CD4-positive, alpha-beta T cell treated with Interferon gamma for 1 hour (primary cell): ENCODE data around the gene TBC1D22A.
"Not testable (repeated sequence)": the region's sequence is repeated elsewhere in the genome, so short reads cannot be mapped to it uniquely, and the experiment has no call there.

ENCODE experiments used
- DNase-seq: peaks from one replicate; pipeline ENCODE4 v3.0.0-alpha.2; 2020

Gene TBC1D22A

GRCh38 chr22:46774253-46774979 lies 12.0 kb downstream of the TBC1D22A start:
- DNase-seq = peak; percentile 61

GRCh38 chr22:46774980-46775849 lies 12.8 kb downstream of the TBC1D22A start:
- no peak for DNase-seq

- DNase-seq = no peak
Observed at GRCh38 chr22:46775850-46776826, 13.7 kb downstream of the TBC1D22A start.

GRCh38 chr22:46776876-46777608 lies 14.6 kb downstream of the TBC1D22A start:
- DNase-seq = no peak

GRCh38 chr22:46777609-46777970 lies 15.1 kb downstream of the TBC1D22A start:
- peak; percentile 49 for DNase-seq

- DNase-seq = no peak
Observed at GRCh38 chr22:46779023-46779422, 16.6 kb downstream of the TBC1D22A start.

GRCh38 chr22:46779651-46780050 lies 17.2 kb downstream of the TBC1D22A start:
- DNase-seq = no peak

GRCh38 chr22:46780453-46780852 lies 18.0 kb downstream of the TBC1D22A start:
- no peak for DNase-seq

GRCh38 chr22:46781291-46781690 lies 18.8 kb downstream of the TBC1D22A start:
- DNase-seq = no peak

GRCh38 chr22:46782200-46782599 lies 19.8 kb downstream of the TBC1D22A start:
- not testable (repeated sequence) for DNase-seq

GRCh38 chr22:46783721-46784120 lies 21.3 kb downstream of the TBC1D22A start:
- no peak for DNase-seq

GRCh38 chr22:46788441-46789172 lies 26.2 kb downstream of the TBC1D22A start:
- no peak for DNase-seq

- DNase-seq = no peak
Observed at GRCh38 chr22:46789992-46790391, 27.5 kb downstream of the TBC1D22A start.

- DNase-seq = peak; percentile 84
Observed at GRCh38 chr22:46791201-46791731, 28.8 kb downstream of the TBC1D22A start.

GRCh38 chr22:46792061-46792796 lies 29.8 kb downstream of the TBC1D22A start:
- no peak for DNase-seq

GRCh38 chr22:46792841-46793261 lies 30.4 kb downstream of the TBC1D22A start:
- no peak for DNase-seq

GRCh38 chr22:46793497-46793896 lies 31.0 kb downstream of the TBC1D22A start:
- no peak for DNase-seq

- DNase-seq = no peak
Observed at GRCh38 chr22:46794067-46794466, 31.6 kb downstream of the TBC1D22A start.

- no peak for DNase-seq
Observed at GRCh38 chr22:46794491-46794890, 32.0 kb downstream of the TBC1D22A start.

GRCh38 chr22:46795140-46795539 lies 32.7 kb downstream of the TBC1D22A start:
- DNase-seq = no peak
